ENCODE data around the gene FZD10.

DNA sequence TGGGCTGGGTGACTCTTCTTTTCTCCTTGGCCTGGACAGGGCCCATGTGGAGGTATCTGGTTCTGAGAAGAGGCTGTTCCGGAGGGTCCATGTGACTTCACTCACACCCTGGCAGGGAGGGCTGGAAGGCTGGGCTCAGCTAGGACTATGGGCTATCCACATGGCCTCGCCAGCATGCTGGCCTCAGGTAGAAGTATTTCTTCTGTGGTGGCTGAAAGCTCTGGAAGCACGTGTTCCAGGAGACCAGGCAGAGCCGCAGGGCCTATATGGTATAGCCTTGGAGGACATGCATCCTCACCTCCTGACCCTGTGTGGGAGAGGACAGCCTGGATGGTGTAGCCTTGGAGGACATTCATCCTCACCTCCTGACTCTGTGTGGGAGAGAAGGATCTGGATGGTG is 38.2 kb upstream of the FZD10 start:
- TF ChIP-seq, protein P1, sequence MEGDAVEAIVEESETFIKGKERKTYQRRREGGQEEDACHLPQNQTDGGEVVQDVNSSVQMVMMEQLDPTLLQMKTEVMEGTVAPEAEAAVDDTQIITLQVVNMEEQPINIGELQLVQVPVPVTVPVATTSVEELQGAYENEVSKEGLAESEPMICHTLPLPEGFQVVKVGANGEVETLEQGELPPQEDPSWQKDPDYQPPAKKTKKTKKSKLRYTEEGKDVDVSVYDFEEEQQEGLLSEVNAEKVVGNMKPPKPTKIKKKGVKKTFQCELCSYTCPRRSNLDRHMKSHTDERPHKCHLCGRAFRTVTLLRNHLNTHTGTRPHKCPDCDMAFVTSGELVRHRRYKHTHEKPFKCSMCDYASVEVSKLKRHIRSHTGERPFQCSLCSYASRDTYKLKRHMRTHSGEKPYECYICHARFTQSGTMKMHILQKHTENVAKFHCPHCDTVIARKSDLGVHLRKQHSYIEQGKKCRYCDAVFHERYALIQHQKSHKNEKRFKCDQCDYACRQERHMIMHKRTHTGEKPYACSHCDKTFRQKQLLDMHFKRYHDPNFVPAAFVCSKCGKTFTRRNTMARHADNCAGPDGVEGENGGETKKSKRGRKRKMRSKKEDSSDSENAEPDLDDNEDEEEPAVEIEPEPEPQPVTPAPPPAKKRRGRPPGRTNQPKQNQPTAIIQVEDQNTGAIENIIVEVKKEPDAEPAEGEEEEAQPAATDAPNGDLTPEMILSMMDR (conservative IDR thresholded peaks at IDR 0.05), result no peak
- TF ChIP-seq EZH2 (IDR thresholded peaks at IDR 0.05; ENCODE audit: low read depth), result no peak
